IMR-90 (cell line): ENCODE results near the gene PRKCB. TPM values are rescaled to one million over a fixed set of nuclear protein-coding genes. Genes with fewer than 3 reads are reported as not detected.
A peak's percentile ranks its signal among the peaks of the same experiment; 100 is the strongest.

ENCODE experiments used
- ATAC-seq: fragments of 200-7000 bp; cut with Tn5 transposase; 2 replicates; pipeline ENCODE4 v1.9.1; 2020; ENCODE audit warnings: low read depth, mild to moderate bottlenecking, moderate library complexity
- BruUV-seq: library from RNA; stranded (reverse); fragments of 400-500 nt; replicated peaks from 2 replicates; lab custom pipeline; 2021; lab: Mats Ljungman, UMichigan
- CTCF ChIA-PET: fragments of 300-600 bp; formaldehyde crosslinking; extraction: SDS; loops from one replicate; lab custom pipeline; 2021; ENCODE audit warnings: antibody characterized with exemption; lab: Yijun Ruan, JAX
- POLR2A ChIA-PET: fragments of 300-600 bp; sonication (Branson Sonifier 250); formaldehyde crosslinking; loops from one replicate; lab custom pipeline; 2022; ENCODE audit warnings: antibody characterized with exemption; ENCODE audit not compliant: unreplicated experiment; lab: Charles Lee
- DNase-seq: peaks from one replicate; pipeline ENCODE4 v3.0.0; 2013
- H2AFZ ChIP-seq: replicated peaks from 2 replicates; pipeline ENCODE3; 2013; ENCODE audit warnings: low read length, mild to moderate bottlenecking; ENCODE audit not compliant: poor library complexity
- H2AK5ac ChIP-seq: 2 replicates; pipeline ENCODE4 v1.6.1; 2013; ENCODE audit warnings: low read depth, low read length, inconsistent platforms
- H2AK9ac ChIP-seq: replicated peaks from 2 replicates; pipeline ENCODE3; 2013; ENCODE audit warnings: mild to moderate bottlenecking, low read depth, low read length, moderate library complexity; ENCODE audit not compliant: poor library complexity
- H2BK120ac ChIP-seq: 2 replicates; pipeline ENCODE4 v1.6.1; 2013; ENCODE audit warnings: low read depth, low read length, inconsistent platforms
- H2BK15ac ChIP-seq: 3 replicates; pipeline ENCODE4 v1.6.1; 2013; ENCODE audit warnings: low read depth, low read length, inconsistent platforms
- H2BK20ac ChIP-seq: 2 replicates; pipeline ENCODE4 v1.6.1; 2013; ENCODE audit warnings: low read depth, mild to moderate bottlenecking, inconsistent platforms, low read length, moderate library complexity
- H2BK5ac ChIP-seq: 2 replicates; pipeline ENCODE4 v1.6.1; 2013; ENCODE audit warnings: mild to moderate bottlenecking, low read depth, low read length, inconsistent platforms; ENCODE audit not compliant: poor library complexity, severe bottlenecking
- H3K14ac ChIP-seq: replicated peaks from 2 replicates; pipeline ENCODE4 v1.6.1; 2013; ENCODE audit warnings: low read depth, low read length, inconsistent platforms
- H3K18ac ChIP-seq: 2 replicates; pipeline ENCODE4 v1.6.1; 2013; ENCODE audit warnings: low read depth, low read length, control low read depth
- H3K23ac ChIP-seq: 2 replicates; pipeline ENCODE4 v1.6.1; 2013; ENCODE audit warnings: low read depth, low read length, inconsistent platforms
- H3K27ac ChIP-seq: 2 replicates; pipeline ENCODE4 v1.5.1; 2013; ENCODE audit warnings: mild to moderate bottlenecking, control low read depth, low read length; ENCODE audit not compliant: insufficient read depth
- H3K27me3 ChIP-seq: 2 replicates; pipeline ENCODE4 v1.6.1; 2013; ENCODE audit warnings: low read length; ENCODE audit not compliant: control insufficient read depth, insufficient read depth
- H3K36me3 ChIP-seq: 2 replicates; pipeline ENCODE4 v1.6.1; 2013; ENCODE audit warnings: low read length, mixed read lengths; ENCODE audit not compliant: control insufficient read depth, insufficient read depth
- H3K4ac ChIP-seq: 2 replicates; pipeline ENCODE4 v1.6.1; 2013; ENCODE audit warnings: low read depth, low read length, inconsistent platforms
- H3K4me1 ChIP-seq: 2 replicates; pipeline ENCODE4 v1.6.1; 2013; ENCODE audit warnings: low read length, mixed read lengths; ENCODE audit not compliant: control insufficient read depth, insufficient read depth
- H3K4me2 ChIP-seq: 2 replicates; pipeline ENCODE4 v1.6.1; 2013; ENCODE audit warnings: low read depth, mild to moderate bottlenecking, control low read depth, low read length, moderate library complexity
- H3K4me3 ChIP-seq: 2 replicates; pipeline ENCODE4 v1.5.1; 2013; ENCODE audit warnings: low read depth, mild to moderate bottlenecking, control low read depth, low read length, moderate library complexity; ENCODE audit not compliant: insufficient read depth
- H3K56ac ChIP-seq: 2 replicates; pipeline ENCODE4 v1.6.1; 2013; ENCODE audit warnings: low read length, inconsistent platforms; ENCODE audit not compliant: insufficient read depth; ENCODE audit errors: extremely low read depth
- H3K79me1 ChIP-seq, 2 experiments: 2 replicates each; pipeline ENCODE4 v1.6.1; 2013; ENCODE audit warnings: low read length in 2 of 2, inconsistent platforms in 1 of 2, low read depth in 1 of 2
- H3K9ac ChIP-seq: 2 replicates; pipeline ENCODE4 v1.6.1; 2013; ENCODE audit warnings: low read depth, low read length, control low read depth
- H3K9me1 ChIP-seq: 2 replicates; pipeline ENCODE4 v1.6.1; 2013; ENCODE audit warnings: low read length, inconsistent platforms; ENCODE audit not compliant: insufficient read depth
- H3K9me3 ChIP-seq: 2 replicates; pipeline ENCODE4 v1.6.1; 2013; ENCODE audit warnings: low read length; ENCODE audit not compliant: control insufficient read depth, insufficient read depth
- H4K20me1 ChIP-seq: 2 replicates; pipeline ENCODE4 v1.6.1; 2013; ENCODE audit warnings: low read length, inconsistent platforms; ENCODE audit not compliant: insufficient read depth
- H4K5ac ChIP-seq: 2 replicates; pipeline ENCODE4 v1.6.1; 2013; ENCODE audit warnings: mild to moderate bottlenecking, low read depth, low read length, control low read depth
- H4K8ac ChIP-seq, 2 experiments: 2 replicates each; pipeline ENCODE4 v1.6.1; 2013; ENCODE audit warnings: low read depth in 2 of 2, low read length in 2 of 2, control low read depth in 1 of 2, inconsistent platforms in 1 of 2
- H4K91ac ChIP-seq: 2 replicates; pipeline ENCODE4 v1.6.1; 2013; ENCODE audit warnings: low read depth, low read length, inconsistent platforms; ENCODE audit not compliant: insufficient read depth
- BHLHE40 ChIP-seq: fragments of 150-350 bp; IDR thresholded peaks from 2 replicates; pipeline ENCODE4 v1.6.1; 2016; ENCODE audit warnings: mild to moderate bottlenecking, low read depth, low read length
- CHD1 ChIP-seq: IDR thresholded peaks from 2 replicates; pipeline ENCODE4 v1.6.1; 2012; ENCODE audit warnings: low read depth, low read length, improper control_type of control experiment
- ELK1 ChIP-seq: fragments of 150-350 bp; IDR thresholded peaks from 2 replicates; pipeline ENCODE4 v1.6.1; 2016; ENCODE audit warnings: low read depth, mild to moderate bottlenecking, low read length, moderate library complexity, borderline replicate concordance
- NFE2L2 ChIP-seq: fragments of 150-350 bp; IDR thresholded peaks from 2 replicates; pipeline ENCODE4 v1.6.1; 2016; ENCODE audit warnings: low read depth, mild to moderate bottlenecking, low read length
- USF2 ChIP-seq: fragments of 150-350 bp; IDR thresholded peaks from 2 replicates; pipeline ENCODE4 v1.6.1; 2017; ENCODE audit warnings: mild to moderate bottlenecking, antibody characterized with exemption, low read length, low read depth
- WGBS, 2 experiments: methylation state at CpG; one replicate each; pipeline versions ENCODE4 v1.1.5 to v1.1.7; 2013; ENCODE audit warnings: missing lambda C conversion rate in 2 of 2; ENCODE audit not compliant: insufficient read length in 1 of 2; ENCODE audit errors: extremely low coverage in 2 of 2; 5-methylcytosine and 5-hydroxymethylcytosine counted together
- dilution Hi-C: fragments of 300-500 bp; cut with HindIII; formaldehyde crosslinking; loops from one replicate; pipeline ENCODE4 v1.14.3; 2018; ENCODE audit warnings: low sequenced_read_pairs; ENCODE audit not compliant: unreplicated experiment
- in situ Hi-C: fragments of 300-500 bp; cut with MboI; formaldehyde crosslinking; loops from 3 replicates; pipeline ENCODE4 v1.14.3; 2019; ENCODE audit warnings: low sequenced_read_pairs, inconsistent platforms, mixed read lengths
- intact Hi-C: fragments of 100-400 bp; cut with micrococcal nuclease; formaldehyde crosslinking; loops from 2 replicates; pipeline ENCODE4 v1.10.0; 2022
- polyA plus RNA-seq, 3 experiments: library from polyadenylated mRNA; depleted of rRNA; stranded (reverse); fragments of >200 nt; gene quantifications; 2 replicates each; pipeline ENCODE4 v1.2.3, GENCODE V29; 2012; ENCODE audit warnings: low replicate concordance in 1 of 3
- total RNA-seq: library from RNA; depleted of rRNA; stranded (reverse); fragments of >200 nt; gene quantifications from 2 replicates; pipeline ENCODE4 v1.2.3, GENCODE V29; 2012

Gene PRKCB
- total and polyA plus RNA-seq, 2 of the 4 experiments (the other 2 are of a cell fraction) = under 0.01 TPM; not detected in 1

GRCh38 chr16:23857256-23857880 is 21.6 kb downstream of the PRKCB start:
- Histone ChIP-seq H2AFZ (no peak overlapping the region), H2AK9ac (no peak overlapping the region), H2BK120ac (no peak overlapping the region), H3K9ac (no peak overlapping the region), H3K9me3 (no peaks in the 10 kb centered on the region), H3K18ac (no peak overlapping the region), H3K27me3 (no peaks in the 10 kb centered on the region; the same call in 1 of the 2 replicates), H4K91ac (no peak overlapping the region), H3K23ac (no peak overlapping the region), H2BK20ac (no peak overlapping the region), H3K4me1 (no peaks in the 10 kb centered on the region), H2BK15ac (no peak overlapping the region), H2AK5ac (no peak overlapping the region), H3K36me3 (no peaks in the 10 kb centered on the region), H3K4me3 (no peak overlapping the region), H3K14ac (no peak overlapping the region), H3K9me1 (no peaks in the 10 kb centered on the region), H3K27ac (no peak overlapping the region), H3K56ac (no peak overlapping the region), H2BK5ac (no peak overlapping the region), H3K4ac (no peak overlapping the region), H3K79me1 (no peaks in the 10 kb centered on the region), H4K8ac (no peak overlapping the region), H4K5ac (no peak overlapping the region), H3K4me2 (no peak overlapping the region), H4K20me1 (no peaks in the 10 kb centered on the region)
- in situ Hi-C loops (no loop called here), intact Hi-C loops (no loop called here), dilution Hi-C loops (no loop called here)
- POLR2A ChIA-PET = no interaction called here
- DNase-seq = no peak
- no TSS peak for BruUV-seq
- peak; percentile 67 for TF ChIP-seq BHLHE40
- no peak for TF ChIP-seq CHD1
- no peak for TF ChIP-seq ELK1
- no peak for TF ChIP-seq USF2
- no peak for TF ChIP-seq NFE2L2
- ATAC-seq = no peak
- CTCF ChIA-PET = no interaction called here
- 0% methylated on average over 2 of the region's 11 CpGs; no CpG with 5 or more reads in 1 of the 2 experiments for WGBS, 2 experiments
